ENCODE data around the gene CPAMD8. TPM values are rescaled to one million over a fixed set of nuclear protein-coding genes. Genes with fewer than 3 reads are reported as not detected.
"Not testable (repeated sequence)": the region's sequence is repeated elsewhere in the genome, so short reads cannot be mapped to it uniquely, and the experiment has no call there.

The CPAMD8 gene
- total RNA-seq, 1 experiment from 2014 or later, result 0.34 TPM

DNA sequence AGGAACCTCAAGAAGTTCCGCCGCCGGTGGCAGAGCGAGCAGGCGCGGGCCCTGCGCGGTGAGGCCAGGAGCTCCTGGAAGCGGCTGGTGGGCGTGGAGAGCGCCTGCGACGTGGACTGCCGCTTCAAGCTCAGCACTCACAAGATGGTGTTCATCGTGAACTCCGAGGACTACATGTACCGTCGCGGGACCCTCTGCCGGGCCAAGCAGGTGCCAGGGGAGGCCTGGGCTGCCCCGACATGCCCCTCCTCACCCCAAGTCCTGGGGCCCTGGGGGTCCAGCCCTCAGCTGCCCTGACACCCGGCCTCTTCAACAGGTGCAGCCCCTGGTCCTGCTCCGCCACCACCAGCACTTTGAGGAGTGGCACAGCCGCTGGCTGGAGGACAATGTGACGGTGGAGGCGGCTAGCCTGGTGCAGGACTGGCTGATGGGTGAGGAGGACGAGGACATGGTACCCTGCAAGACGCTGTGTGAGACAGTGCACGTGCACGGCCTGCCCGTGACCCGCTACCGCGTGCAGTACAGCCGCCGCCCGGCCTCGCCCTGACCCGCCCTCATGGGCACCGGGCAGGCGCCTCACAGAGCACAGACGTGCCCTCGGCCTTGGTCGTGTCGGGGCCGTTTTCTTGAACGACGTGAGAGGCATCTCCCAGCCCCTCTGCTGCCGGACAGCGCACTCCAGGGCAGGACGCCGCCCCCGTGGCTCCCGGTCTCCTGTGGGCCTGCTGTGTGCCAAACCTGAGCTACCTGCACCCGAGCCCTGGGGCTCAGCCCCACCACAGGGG is 148.2 kb downstream of the CPAMD8 start:
- peaks cover 17% of the 10 kb centered on the region for H3K9me3 ChIP-seq (replicated peaks)
- H3K4me3 ChIP-seq, result no peak overlapping the region
- no peak overlapping the region for H3K27ac ChIP-seq
- H3K4me1 ChIP-seq (replicated peaks), result no peaks in the 10 kb centered on the region
- H3K36me3 ChIP-seq, result peaks cover 59% of the 10 kb centered on the region
- H3K27me3 ChIP-seq (replicated peaks), result no peaks in the 10 kb centered on the region
- DNase-seq (ENCODE audit: low read depth in 1 of 2, low spot score in 2 of 2), result no peak

DNA sequence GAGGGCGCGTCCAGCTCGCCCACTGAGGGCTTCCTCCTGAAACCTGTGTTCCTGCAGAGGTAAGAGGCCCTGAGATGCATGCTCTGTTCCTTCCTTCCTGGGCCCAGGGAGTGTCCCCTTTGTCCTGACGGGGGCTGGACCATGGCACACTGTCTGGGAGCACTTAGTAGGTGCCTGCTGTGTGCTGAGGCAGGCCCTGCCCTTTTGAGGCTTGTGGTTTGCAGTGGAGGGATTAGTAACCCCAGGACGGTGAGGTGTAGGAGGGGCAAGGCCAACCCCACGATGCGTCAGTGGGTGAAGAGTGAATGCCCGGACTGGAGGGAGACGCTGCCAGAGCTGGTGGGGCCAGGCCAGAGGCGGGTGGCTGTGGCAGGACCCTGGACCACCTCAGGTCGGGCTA is 149.0 kb downstream of the CPAMD8 start:
- Histone ChIP-seq H3K4me3 (no peak overlapping the region), H3K4me1 (replicated peaks) (no peaks in the 10 kb centered on the region), H3K36me3 (peaks cover 67% of the 10 kb centered on the region), H3K27me3 (replicated peaks) (no peaks in the 10 kb centered on the region), H3K27ac (no peak overlapping the region), H3K9me3 (replicated peaks) (peaks cover 13% of the 10 kb centered on the region)
- DNase-seq (ENCODE audit: low read depth in 1 of 2, low spot score in 2 of 2), result no peak

DNA sequence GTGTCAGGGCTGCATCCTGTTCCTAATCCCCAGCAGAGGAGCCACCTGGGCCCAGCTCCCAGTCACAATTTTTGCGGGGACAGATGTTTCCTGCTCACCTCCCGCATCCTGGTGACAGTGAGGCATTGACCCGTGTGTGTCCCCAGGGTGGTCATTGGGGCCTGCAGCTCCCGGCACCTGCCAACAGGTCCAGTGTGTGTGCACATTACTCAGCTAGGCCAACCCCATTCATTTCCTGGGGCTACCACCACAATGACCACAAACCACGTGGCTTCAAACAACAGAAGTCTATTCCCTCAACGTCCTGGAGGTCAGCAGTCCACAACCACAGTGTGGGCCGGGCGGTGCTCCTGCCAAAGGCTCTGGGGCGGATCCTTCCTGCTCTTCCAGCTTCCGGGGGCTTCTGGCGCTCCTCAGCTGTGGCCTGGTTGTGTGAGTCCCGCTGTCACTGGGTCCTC is 149.7 kb downstream of the CPAMD8 start:
- no peak overlapping the region for H3K27ac ChIP-seq
- H3K9me3 ChIP-seq (replicated peaks), result peaks cover 6% of the 10 kb centered on the region
- H3K36me3 ChIP-seq, result peaks cover 72% of the 10 kb centered on the region
- H3K27me3 ChIP-seq (replicated peaks), result no peaks in the 10 kb centered on the region
- no peak for DNase-seq (ENCODE audit: low read depth in 1 of 2, low spot score in 2 of 2)
- no peaks in the 10 kb centered on the region for H3K4me1 ChIP-seq (replicated peaks)
- H3K4me3 ChIP-seq, result no peak overlapping the region

DNA sequence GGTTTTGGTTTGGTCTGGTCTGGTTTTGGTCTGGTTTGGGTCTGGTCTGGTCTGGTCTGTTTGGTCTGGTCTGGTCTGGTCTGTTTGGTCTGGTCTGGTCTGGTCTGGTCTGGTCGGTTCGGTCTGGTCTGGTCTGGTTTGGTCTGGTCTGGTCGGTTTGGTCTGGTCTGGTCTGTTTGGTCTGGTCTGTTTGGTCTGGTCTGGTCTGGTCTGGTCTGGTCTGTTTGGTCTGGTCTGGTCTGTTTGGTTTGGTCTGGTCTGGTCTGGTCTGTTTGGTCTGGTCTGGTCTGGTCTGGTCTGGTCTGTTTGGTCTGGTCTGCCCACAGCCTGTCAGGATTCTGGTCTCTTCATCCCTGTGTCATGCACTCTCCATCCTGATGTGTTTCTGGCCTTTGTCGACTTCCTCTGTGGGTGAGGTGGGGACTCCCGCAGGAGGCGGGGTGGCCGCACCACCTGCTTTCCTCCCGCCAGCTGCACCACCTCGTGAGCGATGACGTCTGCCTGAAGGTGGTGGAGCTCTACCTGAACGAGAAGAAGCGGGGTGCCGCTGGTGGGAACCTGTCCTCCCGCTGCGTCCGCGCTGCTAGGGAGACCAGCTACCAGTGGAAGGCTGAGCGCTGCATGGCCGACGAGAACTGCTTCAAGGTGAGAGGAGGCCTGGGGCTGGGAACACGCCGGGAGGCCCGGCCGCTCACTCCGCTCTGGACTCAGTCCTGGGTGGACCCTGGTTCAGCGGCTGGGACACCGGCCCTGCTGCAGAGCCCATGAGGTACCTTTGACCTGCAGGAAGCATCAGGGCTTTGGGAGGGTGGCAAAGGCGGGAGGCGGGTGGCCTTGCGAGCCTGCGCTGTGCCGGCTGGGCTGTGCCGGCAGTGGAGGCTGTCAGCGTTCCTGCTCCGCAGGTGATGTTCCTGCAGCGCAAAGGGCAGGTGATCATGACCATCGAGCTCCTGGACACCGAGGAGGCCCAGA is 150.7 kb downstream of the CPAMD8 start:
- Histone ChIP-seq H3K9me3 (replicated peaks) (no peaks in the 10 kb centered on the region; the same call in 1 of the 2 replicates), H3K27me3 (replicated peaks) (no peaks in the 10 kb centered on the region), H3K36me3 (peaks cover 83% of the 10 kb centered on the region), H3K4me3 (no peak overlapping the region), H3K4me1 (replicated peaks) (no peaks in the 10 kb centered on the region), H3K27ac (no peak overlapping the region)
- no peak for DNase-seq (ENCODE audit: low read depth in 1 of 2, low spot score in 2 of 2)

DNA sequence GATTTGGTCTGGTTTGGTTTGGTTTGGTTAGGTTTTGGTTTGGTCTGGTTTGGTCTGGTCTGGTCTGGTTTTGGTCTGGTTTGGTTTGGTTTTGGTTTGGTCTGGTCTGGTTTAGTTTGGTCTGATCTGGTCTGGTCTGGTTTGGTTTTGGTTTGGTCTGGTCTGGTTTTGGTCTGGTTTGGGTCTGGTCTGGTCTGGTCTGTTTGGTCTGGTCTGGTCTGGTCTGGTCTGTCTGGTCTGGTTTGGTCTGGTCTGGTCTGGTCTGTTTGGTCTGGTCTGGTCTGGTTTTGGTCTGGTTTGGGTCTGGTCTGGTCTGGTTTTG is 151.7 kb downstream of the CPAMD8 start:
- H3K27ac ChIP-seq, result not testable (repeated sequence)

DNA sequence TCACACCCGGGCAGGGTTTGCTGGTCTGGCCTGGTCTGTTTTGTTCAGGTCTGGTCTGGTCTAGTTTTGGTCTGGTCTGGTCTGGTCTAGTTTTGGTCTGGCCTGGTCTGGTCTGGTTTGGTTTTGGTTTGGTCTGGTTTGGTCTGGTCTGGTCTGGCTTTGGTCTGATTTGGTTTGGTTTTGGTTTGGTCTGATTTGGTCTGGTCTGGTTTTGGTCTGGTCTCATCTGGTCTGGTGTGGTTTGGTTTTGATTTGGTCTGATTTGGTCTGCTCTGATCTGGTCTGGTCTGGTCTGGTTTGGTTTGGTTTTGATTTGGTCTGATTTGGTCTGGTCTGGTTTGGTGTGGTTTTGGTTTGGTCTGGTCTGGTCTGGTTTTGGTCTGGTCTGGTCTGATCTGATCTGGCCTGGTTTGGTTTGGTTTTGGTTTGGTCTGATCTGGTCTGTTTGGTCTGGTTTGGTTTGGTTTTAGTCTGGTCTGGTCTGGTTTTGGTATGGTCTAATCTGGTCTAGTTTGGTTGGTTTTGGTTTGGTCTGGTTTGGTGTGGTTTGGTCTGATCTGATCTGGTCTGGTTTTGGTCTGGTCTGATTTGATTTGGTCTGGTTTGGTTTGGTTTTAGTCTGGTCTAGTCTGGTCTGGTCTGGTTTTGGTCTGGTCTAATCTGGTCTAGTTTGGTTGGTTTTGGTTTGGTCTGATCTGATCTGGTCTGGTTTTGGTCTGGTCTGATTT is 152.2 kb downstream of the CPAMD8 start:
- DNase-seq (ENCODE audit: low read depth in 1 of 2, low spot score in 2 of 2), result no peak
- no peak overlapping the region for H3K4me3 ChIP-seq
- peaks cover 85% of the 10 kb centered on the region for H3K36me3 ChIP-seq
- no peaks in the 10 kb centered on the region for H3K9me3 ChIP-seq (replicated peaks)
- no peaks in the 10 kb centered on the region for H3K4me1 ChIP-seq (replicated peaks)
- no peak overlapping the region for H3K27ac ChIP-seq
- H3K27me3 ChIP-seq (replicated peaks), result no peaks in the 10 kb centered on the region

More for the DNA sequence above, 151.7 kb downstream of the CPAMD8 start:
- H3K36me3 ChIP-seq, result peaks cover 85% of the 10 kb centered on the region
- not testable (repeated sequence) for H3K4me1 ChIP-seq (replicated peaks); H3K9me3 ChIP-seq (replicated peaks); DNase-seq (ENCODE audit: low read depth in 1 of 2, low spot score in 2 of 2); H3K27me3 ChIP-seq (replicated peaks); H3K4me3 ChIP-seq

DNA sequence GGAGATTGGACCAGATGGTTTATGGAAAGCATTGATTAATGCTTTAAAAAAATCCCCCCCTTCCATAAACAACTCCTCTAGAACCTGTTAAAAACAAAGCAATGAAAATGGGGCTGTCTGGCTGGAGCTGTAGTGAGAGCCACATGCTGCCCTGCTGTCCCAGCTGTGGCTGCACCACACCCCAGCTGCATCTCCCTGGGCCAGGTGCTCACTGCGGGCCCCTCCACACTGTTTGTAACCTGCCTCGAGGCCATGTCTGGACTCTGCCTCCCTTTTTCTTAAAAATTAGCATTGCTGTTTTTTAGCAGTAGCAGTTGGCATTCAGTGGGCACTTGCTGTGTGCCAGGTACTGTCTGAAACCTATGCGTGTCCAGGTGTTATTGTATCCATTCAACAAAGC is 153.0 kb downstream of the CPAMD8 start:
- DNase-seq (ENCODE audit: low read depth in 1 of 2, low spot score in 2 of 2), result no peak
- peaks cover 85% of the 10 kb centered on the region for H3K36me3 ChIP-seq
- H3K9me3 ChIP-seq (replicated peaks), result no peaks in the 10 kb centered on the region
- H3K27me3 ChIP-seq (replicated peaks), result no peaks in the 10 kb centered on the region
- no peaks in the 10 kb centered on the region for H3K4me1 ChIP-seq (replicated peaks)
- no peak overlapping the region for H3K4me3 ChIP-seq
- H3K27ac ChIP-seq, result no peak overlapping the region

DNA sequence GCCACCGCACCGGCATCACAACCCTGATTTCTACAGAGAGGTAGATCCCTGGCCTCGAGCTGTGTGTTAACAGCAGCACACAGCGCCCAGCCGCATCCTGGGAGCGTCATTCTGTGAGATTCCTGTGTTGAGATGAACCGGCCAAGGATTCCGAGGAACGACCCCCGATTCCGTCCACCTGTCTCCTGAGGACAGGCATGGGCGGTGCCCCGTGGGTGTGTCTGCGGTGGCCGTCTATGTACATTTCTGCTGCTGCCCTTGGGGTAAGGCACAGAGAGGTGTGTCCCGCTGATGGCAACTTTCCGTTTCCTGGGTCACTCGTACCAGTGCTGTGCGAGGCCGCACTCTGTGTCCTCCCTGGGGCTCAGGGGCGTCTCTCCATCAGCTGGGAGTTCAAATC is 153.9 kb downstream of the CPAMD8 start:
- DNase-seq (ENCODE audit: low read depth in 1 of 2, low spot score in 2 of 2), result no peak
- H3K36me3 ChIP-seq, result peaks cover 85% of the 10 kb centered on the region
- H3K4me1 ChIP-seq (replicated peaks), result no peaks in the 10 kb centered on the region
- H3K27me3 ChIP-seq (replicated peaks), result no peaks in the 10 kb centered on the region
- H3K27ac ChIP-seq, result no peak overlapping the region
- H3K9me3 ChIP-seq (replicated peaks), result no peaks in the 10 kb centered on the region
- no peak overlapping the region for H3K4me3 ChIP-seq

DNA sequence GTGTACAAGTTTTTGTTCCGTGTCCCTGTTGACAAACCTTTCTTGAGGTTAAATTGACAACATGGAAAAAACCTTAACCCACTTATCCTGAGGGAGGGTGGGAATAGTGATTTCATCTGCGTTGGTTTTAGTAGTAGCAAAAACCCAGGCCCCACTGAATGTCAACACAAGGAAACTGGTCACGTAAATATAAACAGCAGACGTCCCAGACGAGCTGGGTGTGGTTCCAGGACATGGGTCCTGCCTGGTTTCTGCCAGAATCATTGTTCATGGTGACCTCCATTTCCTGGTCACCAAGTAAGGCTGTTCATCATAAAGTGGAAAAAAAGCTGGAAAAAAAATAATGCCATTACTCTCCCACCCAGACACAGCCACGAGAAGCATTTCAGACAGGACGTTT is 154.7 kb downstream of the CPAMD8 start:
- Histone ChIP-seq H3K4me1 (replicated peaks) (no peaks in the 10 kb centered on the region), H3K27me3 (replicated peaks) (no peaks in the 10 kb centered on the region), H3K9me3 (replicated peaks) (no peaks in the 10 kb centered on the region), H3K27ac (no peak overlapping the region), H3K36me3 (peaks cover 85% of the 10 kb centered on the region), H3K4me3 (no peak overlapping the region)
- no peak for DNase-seq (ENCODE audit: low read depth in 1 of 2, low spot score in 2 of 2)

DNA sequence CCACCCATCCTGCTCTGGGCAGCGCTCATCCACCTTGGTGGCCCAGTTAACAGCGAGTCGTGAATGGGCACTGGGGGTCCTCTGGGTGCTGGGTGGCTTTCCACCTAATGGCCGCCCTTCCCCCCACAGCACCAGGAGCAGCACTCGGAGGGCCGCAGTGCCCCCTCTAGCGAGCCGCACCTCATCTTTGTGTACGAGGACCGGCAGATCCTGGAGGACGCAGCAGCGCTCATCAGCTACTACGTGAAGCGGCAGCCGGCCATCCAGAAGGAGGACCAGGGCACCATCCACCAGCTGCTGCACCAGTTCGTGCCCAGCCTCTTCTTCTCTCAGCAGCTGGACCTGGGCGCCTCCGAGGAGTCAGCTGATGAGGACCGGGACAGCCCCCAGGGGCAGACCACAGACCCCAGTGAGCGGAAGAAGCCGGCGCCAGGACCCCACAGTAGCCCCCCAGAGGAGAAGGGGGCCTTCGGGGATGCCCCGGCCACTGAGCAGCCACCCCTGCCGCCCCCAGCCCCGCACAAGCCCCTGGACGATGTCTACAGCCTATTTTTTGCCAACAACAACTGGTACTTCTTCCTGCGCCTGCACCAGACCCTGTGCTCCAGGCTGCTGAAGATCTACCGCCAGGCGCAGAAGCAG is 157.2 kb downstream of the CPAMD8 start:
- no peak for DNase-seq (ENCODE audit: low read depth in 1 of 2, low spot score in 2 of 2)
- H3K36me3 ChIP-seq, result peaks cover 94% of the 10 kb centered on the region

DNA sequence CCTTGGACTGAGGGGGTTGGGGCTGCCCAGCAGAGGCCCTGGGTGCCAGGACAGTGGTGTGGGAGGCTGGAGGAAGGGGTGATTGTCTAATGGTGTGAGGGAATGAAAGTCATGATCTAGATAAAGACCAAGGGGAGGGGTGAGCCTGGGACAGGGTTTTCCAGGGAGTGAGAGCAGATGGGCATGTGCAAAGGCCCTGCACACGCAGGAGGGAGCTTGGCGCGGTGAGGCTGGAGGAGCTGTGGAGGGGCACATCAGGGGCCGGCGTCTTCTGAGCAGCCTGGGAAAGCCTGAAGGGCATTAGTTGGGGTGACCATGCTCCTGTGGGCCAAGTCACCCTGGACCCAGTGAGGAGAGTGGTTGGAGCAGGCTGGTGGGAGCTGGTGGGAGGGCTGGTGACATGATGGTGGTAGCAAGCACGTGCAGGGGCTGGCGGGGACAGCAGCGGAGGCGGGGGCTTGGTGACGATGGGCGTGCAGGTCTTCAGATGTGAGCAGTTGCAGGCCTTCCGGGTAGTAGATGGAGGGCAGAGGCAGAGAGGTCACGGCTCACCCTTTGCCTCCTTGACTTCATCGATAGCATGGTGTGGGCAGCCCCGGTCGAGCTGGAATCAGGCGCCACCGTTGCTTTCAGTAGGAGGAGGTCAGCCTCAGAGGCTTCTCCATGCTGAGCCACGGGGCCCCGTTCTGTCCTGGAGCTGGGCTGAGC is 158.0 kb downstream of the CPAMD8 start:
- no peaks in the 10 kb centered on the region for H3K4me1 ChIP-seq (replicated peaks)
- H3K4me3 ChIP-seq, result no peak overlapping the region
- no peaks in the 10 kb centered on the region for H3K27me3 ChIP-seq (replicated peaks)
- no peak for DNase-seq (ENCODE audit: low read depth in 1 of 2, low spot score in 2 of 2)
- H3K27ac ChIP-seq, result no peak overlapping the region
- H3K9me3 ChIP-seq (replicated peaks), result no peaks in the 10 kb centered on the region
- peaks cover 92% of the 10 kb centered on the region for H3K36me3 ChIP-seq

More for the DNA sequence above, 157.2 kb downstream of the CPAMD8 start:
- Histone ChIP-seq H3K4me3 (no peak overlapping the region), H3K9me3 (replicated peaks) (no peaks in the 10 kb centered on the region), H3K4me1 (replicated peaks) (no peaks in the 10 kb centered on the region), H3K27ac (no peak overlapping the region), H3K27me3 (replicated peaks) (no peaks in the 10 kb centered on the region)

DNA sequence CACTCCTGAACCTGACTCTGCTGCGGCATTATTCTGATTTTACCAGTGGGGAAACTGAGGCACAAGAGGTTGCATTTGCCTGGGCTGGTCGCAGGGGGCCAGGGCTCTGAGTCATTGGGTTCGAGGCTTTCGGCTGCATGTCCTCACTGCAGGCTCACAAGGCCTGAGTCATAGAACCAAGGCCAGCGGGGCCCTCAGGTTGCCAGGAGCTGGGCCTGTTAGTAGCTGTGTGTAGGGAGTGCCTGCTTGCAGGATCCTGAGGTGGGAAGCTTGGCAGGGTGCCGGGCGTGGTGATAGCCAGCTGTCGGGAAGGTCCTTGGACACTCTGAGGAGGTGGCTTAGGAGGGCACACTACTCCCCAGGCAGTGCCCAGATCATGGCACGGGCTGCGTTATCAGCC is 159.4 kb downstream of the CPAMD8 start:
- Histone ChIP-seq H3K9me3 (replicated peaks) (no peaks in the 10 kb centered on the region), H3K36me3 (peaks cover 91% of the 10 kb centered on the region), H3K27ac (no peak overlapping the region), H3K27me3 (replicated peaks) (no peaks in the 10 kb centered on the region), H3K4me1 (replicated peaks) (no peaks in the 10 kb centered on the region), H3K4me3 (no peak overlapping the region)
- DNase-seq (ENCODE audit: low read depth in 1 of 2, low spot score in 2 of 2), result no peak

Measured in SJSA1 (cell line).